Measurements from ENCODE around the gene REXO4.

REXO4 gene

GRCh38 chr9:133382507-133383141 is 35.2 kb downstream of the REXO4 start (continued):
- TF ChIP-seq ZNF658 (tag by site-specific recombination; IDR thresholded peaks at IDR 0.05) (0 out of 2 replicates have a peak, but pooled peaks have one; percentile 58), ZNF596 (tag by site-specific recombination; IDR thresholded peaks at IDR 0.05) (no peak), OSR2 (tag by site-specific recombination; IDR thresholded peaks at IDR 0.05) (no peak), ZNF248 (tag by site-specific recombination; IDR thresholded peaks at IDR 0.05) (peak; percentile 71; the same call in 1 of the 2 replicates), ZNF768 (tag by site-specific recombination; IDR thresholded peaks at IDR 0.05) (no peak), ZNF146 (tag by site-specific recombination; IDR thresholded peaks at IDR 0.05) (no peak; the same call in 1 of the 2 replicates), ZNF157 (tag by site-specific recombination; IDR thresholded peaks at IDR 0.05) (0 out of 2 replicates have a peak, but pooled peaks have one; percentile 14), ZFP3 (tag by site-specific recombination; IDR thresholded peaks at IDR 0.05; ENCODE audit: low read depth) (no peak), ZNF792 (tag by site-specific recombination; IDR thresholded peaks at IDR 0.05) (0 out of 2 replicates have a peak, but pooled peaks have one; percentile 34), ZNF518A (tag by site-specific recombination; conservative IDR thresholded peaks at IDR 0.05; ENCODE audit: low read depth) (no peak), ZNF169 (tag by site-specific recombination; IDR thresholded peaks at IDR 0.05) (0 out of 2 replicates have a peak, but pooled peaks have one; percentile 32), ZNF202 (tag by site-specific recombination; IDR thresholded peaks at IDR 0.05; ENCODE audit: borderline replicate concordance) (0 out of 2 replicates have a peak, but pooled peaks have one; percentile 63), ZNF837 (tag by site-specific recombination; IDR thresholded peaks at IDR 0.05) (no peak), ZBTB21 (tag by site-specific recombination; IDR thresholded peaks at IDR 0.05) (no peak), ZNF473 (tag by site-specific recombination; IDR thresholded peaks at IDR 0.05) (peak; percentile 25; the same call in 1 of the 2 replicates), ELK4 (IDR thresholded peaks at IDR 0.05; ENCODE audit: borderline replicate concordance, low read depth, low read length) (no peak), ZBTB11 (tag by site-specific recombination; conservative IDR thresholded peaks at IDR 0.05; ENCODE audit: low read depth) (no peak), ZNF561 (tag by site-specific recombination; IDR thresholded peaks at IDR 0.05; ENCODE audit: borderline replicate concordance) (no peak), HOXA7 (CRISPR knock-in tag; IDR thresholded peaks at IDR 0.05; ENCODE audit: borderline replicate concordance) (no peak), ZSCAN5A (tag by site-specific recombination; IDR thresholded peaks at IDR 0.05) (no peak)
- TF ChIP-seq, protein P1, sequence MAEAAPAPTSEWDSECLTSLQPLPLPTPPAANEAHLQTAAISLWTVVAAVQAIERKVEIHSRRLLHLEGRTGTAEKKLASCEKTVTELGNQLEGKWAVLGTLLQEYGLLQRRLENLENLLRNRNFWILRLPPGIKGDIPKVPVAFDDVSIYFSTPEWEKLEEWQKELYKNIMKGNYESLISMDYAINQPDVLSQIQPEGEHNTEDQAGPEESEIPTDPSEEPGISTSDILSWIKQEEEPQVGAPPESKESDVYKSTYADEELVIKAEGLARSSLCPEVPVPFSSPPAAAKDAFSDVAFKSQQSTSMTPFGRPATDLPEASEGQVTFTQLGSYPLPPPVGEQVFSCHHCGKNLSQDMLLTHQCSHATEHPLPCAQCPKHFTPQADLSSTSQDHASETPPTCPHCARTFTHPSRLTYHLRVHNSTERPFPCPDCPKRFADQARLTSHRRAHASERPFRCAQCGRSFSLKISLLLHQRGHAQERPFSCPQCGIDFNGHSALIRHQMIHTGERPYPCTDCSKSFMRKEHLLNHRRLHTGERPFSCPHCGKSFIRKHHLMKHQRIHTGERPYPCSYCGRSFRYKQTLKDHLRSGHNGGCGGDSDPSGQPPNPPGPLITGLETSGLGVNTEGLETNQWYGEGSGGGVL (tag by site-specific recombination; IDR thresholded peaks at IDR 0.05) = peak; percentile 6; the same call in 1 of the 2 replicates
- TF ChIP-seq, protein P2, sequence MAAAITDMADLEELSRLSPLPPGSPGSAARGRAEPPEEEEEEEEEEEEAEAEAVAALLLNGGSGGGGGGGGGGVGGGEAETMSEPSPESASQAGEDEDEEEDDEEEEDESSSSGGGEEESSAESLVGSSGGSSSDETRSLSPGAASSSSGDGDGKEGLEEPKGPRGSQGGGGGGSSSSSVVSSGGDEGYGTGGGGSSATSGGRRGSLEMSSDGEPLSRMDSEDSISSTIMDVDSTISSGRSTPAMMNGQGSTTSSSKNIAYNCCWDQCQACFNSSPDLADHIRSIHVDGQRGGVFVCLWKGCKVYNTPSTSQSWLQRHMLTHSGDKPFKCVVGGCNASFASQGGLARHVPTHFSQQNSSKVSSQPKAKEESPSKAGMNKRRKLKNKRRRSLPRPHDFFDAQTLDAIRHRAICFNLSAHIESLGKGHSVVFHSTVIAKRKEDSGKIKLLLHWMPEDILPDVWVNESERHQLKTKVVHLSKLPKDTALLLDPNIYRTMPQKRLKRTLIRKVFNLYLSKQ (tag by site-specific recombination; IDR thresholded peaks at IDR 0.05; ENCODE audit: borderline replicate concordance) = 0 out of 2 replicates have a peak, but pooled peaks have one; percentile 5
- TF ChIP-seq, protein P3, sequence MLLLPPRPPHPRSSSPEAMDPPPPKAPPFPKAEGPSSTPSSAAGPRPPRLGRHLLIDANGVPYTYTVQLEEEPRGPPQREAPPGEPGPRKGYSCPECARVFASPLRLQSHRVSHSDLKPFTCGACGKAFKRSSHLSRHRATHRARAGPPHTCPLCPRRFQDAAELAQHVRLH (tag by site-specific recombination; IDR thresholded peaks at IDR 0.05) = 0 out of 2 replicates have a peak, but pooled peaks have one; percentile 12

Data from HEK293 (cell line).